ENCODE measurements around the gene FAM20B.

FAM20B gene

GRCh38 chr1:179047636-179047997 is 21.9 kb downstream of the FAM20B start:
- H3K36me3 ChIP-seq (ENCODE audit: insufficient read depth) = no peaks in the 10 kb centered on the region
- H3K9ac ChIP-seq = no peak overlapping the region

GRCh38 chr1:179048339-179049124 is 22.8 kb downstream of the FAM20B start:
- no peaks in the 10 kb centered on the region for H3K4me1 ChIP-seq (ENCODE audit: low read depth, poor library complexity, severe bottlenecking)
- no peak overlapping the region for H3K4me2 ChIP-seq
- TF ChIP-seq CTCF (conservative IDR thresholded peaks at IDR 0.05; ENCODE audit: low read depth, low read length) = no peak
- no peaks in the 10 kb centered on the region for H3K27me3 ChIP-seq (ENCODE audit: insufficient read depth, low read depth)
- H3K36me3 ChIP-seq (ENCODE audit: insufficient read depth) = no peaks in the 10 kb centered on the region
- H2AFZ ChIP-seq (ENCODE audit: low read depth) = no peak overlapping the region
- H3K79me2 ChIP-seq (ENCODE audit: insufficient read depth, low read depth) = no peaks in the 10 kb centered on the region
- no peak overlapping the region for H3K27ac ChIP-seq
- H4K20me1 ChIP-seq (ENCODE audit: insufficient read depth) = no peaks in the 10 kb centered on the region
- no peak overlapping the region for H3K4me3 ChIP-seq (IDR thresholded peaks at IDR 0.05; ENCODE audit: insufficient read depth, low read depth, low read length)
- no peak overlapping the region for H3K9ac ChIP-seq

More at GRCh38 chr1:179047636-179047997, 21.9 kb downstream of the FAM20B start:
- no peak for TF ChIP-seq CTCF (conservative IDR thresholded peaks at IDR 0.05; ENCODE audit: low read depth, low read length)
- H3K4me1 ChIP-seq (ENCODE audit: low read depth, poor library complexity, severe bottlenecking) = no peaks in the 10 kb centered on the region
- no peaks in the 10 kb centered on the region for H3K79me2 ChIP-seq (ENCODE audit: insufficient read depth, low read depth)
- no peak overlapping the region for H3K4me3 ChIP-seq (IDR thresholded peaks at IDR 0.05; ENCODE audit: insufficient read depth, low read depth, low read length)
- no peak overlapping the region for H2AFZ ChIP-seq (ENCODE audit: low read depth)
- no peaks in the 10 kb centered on the region for H3K27me3 ChIP-seq (ENCODE audit: insufficient read depth, low read depth)
- H4K20me1 ChIP-seq (ENCODE audit: insufficient read depth) = no peaks in the 10 kb centered on the region
- no peak overlapping the region for H3K4me2 ChIP-seq
- H3K27ac ChIP-seq = no peak overlapping the region

GRCh38 chr1:179052776-179053175 is 27.1 kb downstream of the FAM20B start:
- no peak for TF ChIP-seq CTCF (conservative IDR thresholded peaks at IDR 0.05; ENCODE audit: low read depth, low read length)
- no peaks in the 10 kb centered on the region for H3K36me3 ChIP-seq (ENCODE audit: insufficient read depth)
- no peak overlapping the region for H3K27ac ChIP-seq
- H4K20me1 ChIP-seq (ENCODE audit: insufficient read depth) = no peaks in the 10 kb centered on the region
- H3K79me2 ChIP-seq (ENCODE audit: insufficient read depth, low read depth) = no peaks in the 10 kb centered on the region
- H3K4me3 ChIP-seq (IDR thresholded peaks at IDR 0.05; ENCODE audit: insufficient read depth, low read depth, low read length) = no peak overlapping the region
- no peak overlapping the region for H3K9ac ChIP-seq
- H3K4me2 ChIP-seq = no peak overlapping the region
- H3K27me3 ChIP-seq (ENCODE audit: insufficient read depth, low read depth) = no peaks in the 10 kb centered on the region
- no peaks in the 10 kb centered on the region for H3K4me1 ChIP-seq (ENCODE audit: low read depth, poor library complexity, severe bottlenecking)
- no peak overlapping the region for H2AFZ ChIP-seq (ENCODE audit: low read depth)

GRCh38 chr1:179053486-179053885 is 27.8 kb downstream of the FAM20B start:
- H3K36me3 ChIP-seq (ENCODE audit: insufficient read depth) = no peaks in the 10 kb centered on the region

More at GRCh38 chr1:179053486-179053885, 27.8 kb downstream of the FAM20B start:
- H3K79me2 ChIP-seq (ENCODE audit: insufficient read depth, low read depth) = no peaks in the 10 kb centered on the region
- H3K27me3 ChIP-seq (ENCODE audit: insufficient read depth, low read depth) = no peaks in the 10 kb centered on the region
- H3K4me1 ChIP-seq (ENCODE audit: low read depth, poor library complexity, severe bottlenecking) = no peaks in the 10 kb centered on the region
- H3K4me3 ChIP-seq (IDR thresholded peaks at IDR 0.05; ENCODE audit: insufficient read depth, low read depth, low read length) = no peak overlapping the region
- no peak overlapping the region for H3K27ac ChIP-seq
- H4K20me1 ChIP-seq (ENCODE audit: insufficient read depth) = no peaks in the 10 kb centered on the region
- no peak for TF ChIP-seq CTCF (conservative IDR thresholded peaks at IDR 0.05; ENCODE audit: low read depth, low read length)
- H3K4me2 ChIP-seq = no peak overlapping the region
- H3K9ac ChIP-seq = no peak overlapping the region
- no peak overlapping the region for H2AFZ ChIP-seq (ENCODE audit: low read depth)
